NCI-H128 (cell line): Measurements from ENCODE around the gene PEF1.

Experiments used
- DNase-seq: peaks from one replicate; lab custom pipeline; 2025; ENCODE audit not compliant: unreplicated experiment; lab: John Stamatoyannopoulos, UW

PEF1 gene

DNA sequence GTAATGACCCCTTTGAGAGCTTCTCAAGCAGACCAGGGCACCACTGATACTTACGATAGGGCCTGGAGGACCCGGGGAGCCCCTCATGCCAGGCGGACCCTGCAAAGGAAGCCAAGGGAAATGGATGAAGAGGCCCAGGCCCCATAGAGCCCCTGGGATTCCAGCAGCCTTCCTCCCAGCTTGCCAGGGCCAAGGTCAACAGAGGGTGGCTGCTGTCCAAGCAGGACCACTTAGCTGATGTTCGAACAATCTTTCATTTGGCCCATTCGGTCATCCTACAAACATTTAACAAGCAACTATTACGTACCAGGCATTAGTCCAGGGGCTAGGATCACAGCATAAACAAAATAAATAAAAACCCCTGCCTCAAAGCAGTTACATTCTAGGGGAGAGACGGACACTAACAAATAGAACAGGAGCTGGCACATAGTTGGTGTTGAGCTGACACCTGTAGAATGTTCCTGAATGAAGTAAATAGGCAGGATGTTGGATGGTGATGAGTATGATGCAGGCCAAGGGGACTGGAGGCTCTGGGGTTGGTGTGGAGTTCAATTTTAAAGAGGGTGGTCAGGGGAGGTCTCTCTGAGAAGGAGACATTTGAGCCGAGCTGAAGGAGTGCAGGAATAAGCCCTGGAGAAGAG, 27.0 kb upstream of the PEF1 start:
- DNase-seq, result no peak

DNA sequence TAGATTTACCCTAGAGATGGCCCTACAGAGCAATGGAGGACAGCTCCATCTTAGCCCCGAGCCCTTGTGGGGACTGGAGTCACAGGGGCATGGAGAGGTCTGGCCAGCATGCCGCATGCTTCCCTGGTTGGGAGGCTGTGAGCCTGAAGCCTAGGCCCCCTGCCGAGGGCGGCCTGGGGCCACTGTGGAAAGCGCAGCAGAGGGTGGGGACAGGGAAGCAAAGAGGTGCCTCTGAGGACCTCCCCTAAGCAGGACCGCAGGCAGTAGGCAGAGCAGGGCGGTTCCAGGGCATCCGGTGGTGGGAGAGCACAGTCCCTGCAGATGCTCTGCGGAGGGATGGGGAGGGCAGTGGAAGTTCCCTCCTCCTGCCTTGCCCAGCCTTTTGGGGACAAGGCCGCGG, 26.5 kb upstream of the PEF1 start:
- DNase-seq, result no peak

DNA sequence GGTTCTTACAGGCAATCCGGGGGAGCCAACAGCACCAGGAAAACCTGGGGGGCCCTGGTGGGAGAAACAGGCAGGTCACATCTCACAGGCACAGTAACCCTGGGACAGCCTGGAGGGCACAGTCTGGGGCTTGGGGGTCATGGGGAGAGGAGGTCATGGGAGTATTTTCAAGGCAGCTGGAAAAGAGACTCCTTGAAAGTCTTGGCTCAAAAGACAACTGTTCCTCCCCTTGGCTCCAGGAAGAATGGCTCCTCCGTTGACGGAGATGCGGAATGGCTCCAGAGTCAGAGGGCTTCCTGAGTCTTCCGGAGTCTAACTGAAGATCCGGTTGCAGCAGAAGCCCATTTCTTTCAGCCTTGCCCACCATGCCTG, 25.9 kb upstream of the PEF1 start:
- DNase-seq, result no peak

DNA sequence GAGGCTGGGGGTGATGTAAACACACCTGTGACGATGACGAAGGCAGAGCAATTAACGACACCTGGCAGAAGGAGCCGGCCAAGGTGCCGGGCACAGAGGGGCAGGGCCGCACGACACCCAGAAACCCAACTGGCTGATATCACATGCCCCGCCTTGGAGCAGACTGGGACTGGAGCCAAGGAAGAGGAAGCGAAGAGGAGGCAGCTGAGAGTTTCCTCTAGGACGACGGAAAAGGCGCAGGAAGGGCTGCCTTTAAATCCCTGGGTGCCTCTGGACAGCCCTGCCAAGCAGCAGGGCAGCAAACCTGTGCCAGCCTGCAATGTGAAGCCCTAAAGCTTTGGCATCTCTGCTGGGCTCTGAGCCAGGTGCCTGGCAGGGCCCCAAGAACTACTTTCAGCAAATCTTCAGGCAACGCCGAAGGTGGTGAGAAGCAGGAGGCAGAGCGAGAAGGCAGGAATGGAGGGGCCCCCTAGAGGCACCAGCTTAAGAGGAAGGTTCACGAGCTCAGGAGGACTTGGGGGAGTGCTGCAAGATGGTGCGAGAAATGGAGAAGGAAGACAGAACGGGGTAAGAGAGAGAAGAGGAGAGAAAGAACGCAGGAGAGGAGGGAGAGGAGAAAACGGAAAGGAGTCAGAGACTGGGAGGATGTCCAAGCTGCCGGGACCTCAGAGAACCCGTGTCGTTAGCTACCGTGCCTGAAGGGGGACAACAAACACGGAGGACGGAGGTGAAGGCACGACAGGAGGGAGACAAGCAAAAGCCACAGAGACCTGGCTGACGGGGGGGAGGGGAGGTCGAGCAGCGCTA, 25.3 kb upstream of the PEF1 start:
- DNase-seq, result peak; percentile 81

DNA sequence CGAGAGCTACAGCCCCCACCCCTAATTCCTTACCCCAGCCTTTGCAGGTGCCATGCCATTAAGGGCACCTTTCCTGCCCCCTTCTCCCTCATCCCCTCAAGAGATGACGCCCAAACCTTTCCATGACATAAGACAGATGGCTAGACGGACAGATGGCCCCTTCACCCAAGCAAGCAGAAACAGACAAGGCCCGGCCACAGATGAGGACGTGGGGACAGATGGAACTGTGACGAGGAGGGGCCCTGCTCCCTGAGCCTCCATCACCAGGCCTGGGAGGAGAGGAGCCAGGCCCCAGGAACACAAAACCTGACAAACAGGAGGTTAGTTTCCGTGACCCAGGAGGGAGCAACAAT, 24.7 kb upstream of the PEF1 start:
- DNase-seq, result no peak

DNA sequence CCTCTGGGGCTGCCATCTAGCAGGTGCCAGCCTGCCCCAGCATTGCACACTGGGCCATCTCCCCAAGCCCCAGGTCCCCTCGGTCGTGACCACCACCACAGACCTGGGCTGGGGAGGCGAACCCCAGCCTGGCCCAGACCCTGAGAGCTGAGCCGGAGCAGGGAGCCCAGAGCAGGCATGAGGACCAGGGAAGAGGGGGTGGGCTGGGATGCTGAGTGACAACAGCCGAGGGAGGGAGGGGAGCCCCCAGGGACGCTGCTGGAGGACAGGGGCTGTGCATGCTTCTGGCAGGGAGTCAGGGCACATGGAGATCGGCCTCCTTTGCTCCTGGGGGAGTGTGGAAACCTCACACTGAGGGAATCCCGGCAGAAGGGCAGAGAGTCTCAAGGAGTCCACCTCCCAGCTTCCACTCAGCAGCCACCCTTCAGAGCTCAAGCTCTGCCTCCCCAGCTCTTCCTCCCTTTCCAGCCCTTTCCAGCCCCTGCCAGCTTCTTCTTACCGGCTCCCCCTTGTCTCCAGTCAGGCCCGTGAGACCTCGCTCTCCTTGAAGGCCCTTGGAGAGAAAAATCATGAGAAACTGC, 23.7 kb upstream of the PEF1 start:
- no peak for DNase-seq

DNA sequence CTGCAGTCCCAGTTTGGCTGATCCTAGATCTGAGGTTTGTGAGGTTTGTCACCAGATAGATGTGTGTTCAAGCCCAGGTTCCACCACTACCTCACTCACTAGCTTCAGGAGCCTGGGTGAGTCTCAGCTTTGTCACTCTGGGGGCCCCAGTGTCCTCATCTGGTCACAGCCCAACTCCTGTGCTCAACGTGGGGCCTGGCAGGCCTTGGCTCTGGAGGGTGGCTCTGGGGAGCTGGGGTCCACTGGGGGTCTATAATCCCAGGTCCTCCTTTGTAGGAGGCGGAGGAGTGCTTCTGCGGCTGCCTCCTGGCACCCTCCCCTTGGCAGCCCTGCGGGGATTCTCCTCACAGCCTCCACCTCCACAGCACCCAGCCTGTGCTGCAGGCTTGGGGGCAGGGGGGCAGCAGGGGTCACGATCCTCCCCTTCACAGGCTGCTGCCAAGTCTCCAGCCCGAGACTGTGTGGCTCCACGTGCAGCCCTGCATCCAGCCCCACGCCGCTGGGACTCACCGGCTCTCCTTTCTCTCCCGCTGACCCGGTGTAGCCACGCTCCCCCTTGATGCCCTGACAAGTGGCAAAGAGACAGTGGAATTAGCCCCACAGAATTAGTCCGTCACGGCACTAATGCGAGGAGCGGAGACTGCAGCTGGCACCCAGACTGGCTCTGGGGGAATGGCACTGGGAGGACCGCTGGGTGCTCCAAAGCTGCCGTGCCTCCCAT, 22.5 kb upstream of the PEF1 start:
- no peak for DNase-seq

DNA sequence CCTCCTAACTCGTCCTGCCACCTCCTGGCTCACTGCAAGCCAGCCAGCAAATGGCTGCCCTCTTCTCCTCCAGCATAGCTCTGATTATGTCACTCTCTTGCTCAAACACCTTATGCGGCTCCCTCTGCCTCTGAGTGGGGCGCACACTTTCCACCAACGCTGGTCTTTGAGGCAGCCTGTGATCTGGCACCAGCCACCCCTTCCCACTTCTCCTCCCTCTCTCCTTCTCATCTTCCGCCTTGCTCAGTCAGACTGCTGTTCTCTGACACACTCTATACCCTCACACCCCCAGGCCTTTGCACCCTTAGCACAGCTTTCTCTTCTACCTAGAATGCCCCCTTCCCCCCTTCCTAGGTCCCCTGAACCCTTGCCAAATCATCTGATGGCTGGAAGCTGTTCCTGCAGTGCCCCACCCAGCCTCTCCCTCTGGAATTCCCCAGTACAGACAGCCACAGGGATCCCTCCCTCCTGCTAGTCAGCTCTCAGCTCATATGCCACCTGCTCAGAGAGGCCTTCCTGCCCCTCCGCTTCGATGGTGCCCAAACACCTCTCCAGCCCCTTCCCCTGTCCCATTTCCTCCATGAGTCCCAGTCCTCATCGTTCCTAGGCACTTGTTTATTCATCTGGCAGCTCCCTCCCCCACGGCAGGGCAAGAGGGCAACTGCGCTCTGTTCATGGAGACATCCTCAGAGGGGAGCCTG, 21.7 kb upstream of the PEF1 start:
- no peak for DNase-seq

DNA sequence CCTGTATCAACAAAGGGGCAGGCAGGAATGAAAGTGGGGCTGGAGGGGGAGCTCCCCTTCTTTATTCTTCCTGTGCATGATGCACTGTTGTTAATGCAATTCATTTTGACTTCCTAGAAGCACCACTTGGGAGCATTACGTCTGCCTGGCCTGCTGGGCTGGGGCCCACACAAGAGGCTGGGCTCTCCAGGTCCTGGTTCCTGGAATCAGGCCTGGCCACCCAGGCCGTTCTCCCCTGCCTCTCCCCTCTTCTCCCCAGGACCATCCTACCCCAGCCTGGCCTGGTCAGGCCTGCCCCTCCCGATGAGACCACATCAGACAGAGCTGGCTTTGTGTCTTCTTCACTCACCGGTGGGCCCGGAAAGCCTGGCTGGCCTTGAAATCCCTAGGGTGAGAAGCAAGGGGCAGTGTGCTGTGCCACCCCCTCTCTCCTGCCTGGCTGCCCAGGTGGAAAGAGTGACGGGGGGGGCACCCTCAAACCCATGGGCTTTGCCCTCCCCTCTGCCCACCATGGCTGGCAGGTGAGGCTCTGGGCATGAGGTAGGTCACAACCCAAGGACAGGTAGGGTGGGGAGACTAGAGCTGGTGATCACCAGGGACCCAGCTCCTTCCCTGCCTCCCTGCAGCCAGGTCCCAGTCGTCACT, 20.7 kb upstream of the PEF1 start:
- DNase-seq, result no peak

DNA sequence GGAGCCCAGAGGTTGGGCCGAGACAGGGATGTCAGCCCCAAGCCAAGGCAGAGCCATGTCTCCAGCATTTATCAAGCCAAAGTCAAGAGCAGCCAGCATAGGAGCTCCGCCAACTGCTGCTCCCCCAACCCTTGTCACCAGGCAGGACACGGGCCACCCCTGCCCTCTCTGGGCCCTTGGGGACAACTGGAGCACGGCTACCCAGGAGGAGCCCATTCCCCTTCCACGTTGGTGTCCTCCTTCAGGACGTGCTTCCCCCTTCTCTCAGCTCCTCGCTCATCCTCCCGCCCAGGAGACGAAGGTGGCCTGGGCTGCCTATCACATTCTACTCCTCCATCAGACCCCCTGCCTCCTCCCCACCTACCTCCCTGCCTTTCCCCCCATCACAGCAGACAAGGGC, 19.9 kb upstream of the PEF1 start:
- no peak for DNase-seq

DNA sequence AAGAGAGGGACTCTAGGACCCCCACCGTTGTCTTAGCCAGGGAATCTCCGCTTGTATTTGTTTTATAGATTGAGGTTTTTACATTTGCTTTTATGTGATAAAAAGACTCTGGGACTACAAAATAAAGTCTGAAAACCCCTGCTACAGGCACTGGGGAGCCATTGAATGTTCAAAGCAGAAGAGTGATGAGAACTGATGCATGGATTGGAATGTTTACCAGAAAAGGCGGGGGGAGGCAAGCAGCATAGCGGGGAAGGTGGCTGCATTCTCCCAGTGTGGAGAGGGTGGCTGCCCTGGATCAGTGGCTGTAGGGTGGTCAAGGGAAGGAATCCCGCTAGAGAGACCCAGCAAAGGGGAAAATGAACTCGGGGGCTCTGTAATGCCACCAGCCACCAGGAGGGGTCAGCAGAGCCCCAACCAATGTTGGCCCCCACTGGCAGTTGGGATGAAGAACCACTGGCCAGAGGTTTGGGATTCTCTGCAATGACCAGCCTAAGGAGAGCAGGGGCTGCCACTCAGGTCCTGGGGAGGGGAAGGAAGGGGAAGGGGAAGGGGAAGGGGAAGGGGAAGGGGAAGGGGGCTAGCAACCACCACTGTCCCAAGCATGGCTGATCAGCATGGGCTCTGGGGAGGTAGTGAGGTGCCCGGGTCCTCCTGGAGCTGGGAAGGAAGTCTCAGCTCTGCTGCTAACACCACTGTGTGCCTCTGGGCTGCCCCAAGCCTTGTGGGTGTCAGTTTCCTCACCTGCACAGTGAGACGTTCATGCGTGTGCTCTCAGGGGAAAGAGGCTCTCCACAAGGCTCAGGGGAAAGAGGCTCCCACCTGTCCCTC, 19.2 kb upstream of the PEF1 start:
- peak; percentile 29 for DNase-seq

DNA sequence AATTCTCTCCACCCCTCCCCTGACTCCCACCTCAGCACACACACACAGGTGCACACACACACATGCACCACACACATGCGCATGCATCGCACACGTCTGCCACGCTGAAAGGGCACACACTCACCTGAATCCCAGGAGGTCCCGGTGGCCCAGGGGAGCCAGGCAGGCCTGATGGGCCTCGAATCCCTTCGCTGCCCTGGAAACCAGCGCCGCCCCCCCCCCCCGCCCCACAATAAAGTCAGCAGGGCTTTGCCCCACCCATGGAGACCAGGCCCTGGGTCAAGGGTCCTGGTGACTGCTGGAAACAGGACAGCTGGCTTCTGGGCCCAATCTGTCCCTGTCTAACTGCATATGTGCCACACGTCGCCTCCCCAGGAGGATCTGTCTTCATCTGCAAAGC, 17.8 kb upstream of the PEF1 start:
- no peak for DNase-seq

DNA sequence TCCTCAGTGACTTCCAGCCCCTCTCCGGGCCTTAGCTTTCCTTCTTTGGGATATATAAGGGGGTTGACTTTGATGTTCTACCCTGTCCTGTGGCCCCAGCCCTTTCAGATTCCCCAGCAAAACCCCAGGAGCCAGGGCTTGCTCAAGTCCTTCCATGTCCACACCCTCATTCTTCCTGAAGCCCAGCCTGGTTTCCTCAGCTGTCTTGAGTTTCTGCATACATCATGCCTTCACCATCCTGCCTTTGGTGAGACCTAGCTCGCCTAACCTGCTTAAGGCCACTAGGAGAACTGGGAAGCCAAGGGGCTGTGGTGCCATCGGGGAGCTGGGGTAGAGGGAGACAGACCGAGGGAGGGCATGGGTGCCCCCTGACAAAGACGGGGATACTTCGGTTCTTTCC, 17.2 kb upstream of the PEF1 start:
- no peak for DNase-seq

DNA sequence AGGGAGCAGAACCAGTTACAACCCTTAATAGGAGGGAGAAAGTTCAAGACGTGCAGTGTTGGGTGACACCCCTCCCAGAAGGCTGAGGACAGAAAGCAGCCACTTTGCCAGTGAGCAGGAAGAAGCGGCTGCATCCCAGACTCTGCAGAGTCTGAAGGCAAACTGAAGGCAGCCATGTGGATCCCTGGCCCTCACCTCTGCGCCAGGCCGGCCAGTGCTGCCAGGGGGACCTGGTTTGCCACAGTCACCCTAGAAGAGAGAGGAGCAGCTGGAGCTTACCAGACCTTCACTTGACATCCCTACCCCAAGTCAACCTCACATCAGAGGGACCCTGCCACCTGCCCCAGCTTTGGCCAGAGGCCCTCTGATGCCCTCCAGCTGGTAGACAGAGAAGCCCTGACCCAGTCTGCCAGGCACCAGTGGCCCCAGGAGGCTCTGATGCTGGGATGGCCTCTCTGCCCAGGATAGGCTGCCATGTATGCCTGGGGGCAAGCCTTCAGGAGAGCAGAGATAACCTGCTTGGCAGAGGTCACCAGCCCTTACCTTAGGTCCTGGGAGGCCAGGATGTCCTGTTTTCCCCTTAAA, 16.3 kb upstream of the PEF1 start:
- DNase-seq, result no peak

DNA sequence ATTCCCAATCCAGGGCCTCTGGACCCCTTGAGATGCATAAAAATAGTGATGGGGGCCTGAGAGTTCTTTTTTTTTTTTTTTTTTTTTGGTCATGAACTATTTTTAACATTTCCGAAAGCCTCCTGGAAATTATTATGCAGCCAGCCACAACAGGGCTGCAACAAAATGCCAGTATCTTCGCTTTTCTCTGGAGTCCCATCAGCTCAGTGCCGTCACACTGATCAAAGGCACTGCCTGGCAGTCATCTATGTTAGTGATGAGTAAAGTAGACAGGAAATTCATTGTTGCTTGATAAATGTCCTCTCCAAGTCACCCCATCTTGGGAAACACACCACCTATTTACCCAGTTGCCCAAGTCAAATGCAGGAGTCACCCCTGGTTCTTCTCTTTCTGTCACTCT, 15.2 kb upstream of the PEF1 start:
- DNase-seq, result no peak

DNA sequence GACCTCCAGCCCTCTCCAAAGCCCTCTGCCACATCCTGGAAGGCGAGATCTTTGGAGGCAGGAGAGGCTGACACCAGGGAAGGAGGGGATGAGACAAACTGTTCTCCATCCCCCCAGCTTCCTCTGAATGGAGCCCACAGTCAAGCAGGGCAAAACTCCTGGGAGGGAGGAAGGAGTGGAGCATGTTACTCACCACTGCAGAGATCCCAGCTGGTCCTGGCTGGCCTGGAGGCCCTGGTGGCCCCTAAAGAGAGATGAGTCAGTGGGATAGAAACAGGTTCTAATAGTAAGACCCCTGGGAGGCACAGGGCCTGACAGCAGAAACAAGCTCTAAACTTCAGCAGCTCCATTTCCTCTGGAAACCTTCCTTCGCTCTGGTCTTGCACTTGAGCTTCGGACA, 14.0 kb upstream of the PEF1 start:
- no peak for DNase-seq

DNA sequence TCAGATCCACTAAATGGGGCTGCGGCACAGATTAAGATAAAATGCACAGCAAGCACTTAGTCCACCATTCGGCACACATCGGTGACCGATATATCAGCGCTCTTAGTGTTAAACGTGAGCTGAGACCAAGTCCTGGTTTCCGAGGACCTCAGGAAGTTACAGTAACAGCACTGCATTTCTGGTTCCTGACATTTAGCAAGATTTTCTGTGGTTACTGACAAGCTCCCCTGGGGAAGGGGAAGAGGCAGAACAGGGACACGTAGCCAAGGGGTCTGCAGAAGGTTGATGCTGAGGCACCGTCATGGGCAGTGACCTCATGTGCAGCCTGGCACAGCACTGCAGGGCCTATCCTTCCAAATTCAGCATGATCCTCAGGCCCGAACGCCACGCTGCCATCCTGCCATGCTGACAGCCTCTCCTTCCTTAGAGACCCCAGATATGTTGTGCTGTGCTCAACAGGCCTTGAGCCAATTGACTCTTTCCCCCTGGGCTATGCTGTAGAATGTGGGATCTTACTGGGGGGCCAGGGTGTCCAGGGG, 13.4 kb upstream of the PEF1 start:
- no peak for DNase-seq

DNA sequence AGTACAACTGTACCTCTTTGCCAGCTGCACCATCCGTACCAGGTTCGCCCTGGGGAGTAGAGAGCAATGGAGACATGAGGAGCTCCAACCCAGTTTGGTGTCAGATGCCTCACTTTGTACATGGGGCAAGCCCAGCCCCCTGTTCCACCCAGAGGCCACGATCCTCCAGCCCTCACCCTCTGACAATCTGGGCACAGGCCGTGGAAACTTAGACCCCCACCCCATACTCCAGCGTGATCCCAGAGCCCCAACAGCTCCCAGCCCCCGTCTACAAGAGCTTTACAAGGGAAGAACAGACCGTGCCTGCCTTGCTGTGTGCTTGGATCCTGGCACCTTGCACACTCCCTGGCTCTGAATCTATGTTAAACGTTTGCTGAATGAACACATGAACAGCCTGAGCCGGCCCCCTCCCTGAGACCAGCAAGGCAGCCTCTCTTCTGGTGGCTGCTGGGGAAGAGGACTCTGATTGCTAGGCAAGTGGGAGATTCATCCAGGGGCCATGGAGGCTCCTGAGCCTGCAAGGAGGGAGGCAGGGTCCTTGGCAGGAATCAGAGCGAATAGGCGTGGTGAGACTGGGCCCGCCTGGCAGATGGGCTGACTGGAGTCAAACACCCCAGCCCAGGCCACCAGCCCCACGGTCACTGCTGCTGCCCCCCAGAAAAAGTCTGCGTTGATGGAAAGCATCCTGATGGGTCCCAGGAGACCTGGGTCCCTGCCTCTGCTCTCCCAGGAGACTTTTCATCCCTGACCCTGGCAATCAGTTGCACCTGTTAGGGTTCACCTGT, 12.5 kb upstream of the PEF1 start:
- DNase-seq, result no peak

DNA sequence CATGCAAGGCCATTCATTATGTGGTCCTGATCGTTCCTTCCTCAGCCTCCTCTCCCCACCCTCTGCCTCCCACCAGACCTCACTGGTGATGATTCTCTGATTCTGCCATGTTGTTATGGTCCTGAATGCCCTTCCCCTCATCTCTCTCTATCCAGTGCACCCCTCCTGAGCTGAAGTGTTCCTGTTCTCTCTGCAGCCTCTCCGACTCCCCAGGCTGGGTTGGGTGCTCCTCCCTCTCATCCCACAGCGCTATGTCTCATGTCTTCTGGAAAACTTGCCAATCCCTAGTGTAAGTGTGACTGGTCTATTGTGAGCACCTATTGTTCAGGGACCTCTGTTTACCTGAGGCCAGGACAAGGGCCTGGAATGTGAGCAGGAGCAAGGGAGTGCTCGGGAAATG, 11.1 kb upstream of the PEF1 start:
- DNase-seq, result no peak
